ENCODE results near the gene GREB1. TPM values are rescaled to one million over a fixed set of nuclear protein-coding genes. Genes with fewer than 3 reads are reported as not detected.

The GREB1 gene
- polyA plus RNA-seq, 1 donor from 2014 or later: 17.2 TPM

DNA sequence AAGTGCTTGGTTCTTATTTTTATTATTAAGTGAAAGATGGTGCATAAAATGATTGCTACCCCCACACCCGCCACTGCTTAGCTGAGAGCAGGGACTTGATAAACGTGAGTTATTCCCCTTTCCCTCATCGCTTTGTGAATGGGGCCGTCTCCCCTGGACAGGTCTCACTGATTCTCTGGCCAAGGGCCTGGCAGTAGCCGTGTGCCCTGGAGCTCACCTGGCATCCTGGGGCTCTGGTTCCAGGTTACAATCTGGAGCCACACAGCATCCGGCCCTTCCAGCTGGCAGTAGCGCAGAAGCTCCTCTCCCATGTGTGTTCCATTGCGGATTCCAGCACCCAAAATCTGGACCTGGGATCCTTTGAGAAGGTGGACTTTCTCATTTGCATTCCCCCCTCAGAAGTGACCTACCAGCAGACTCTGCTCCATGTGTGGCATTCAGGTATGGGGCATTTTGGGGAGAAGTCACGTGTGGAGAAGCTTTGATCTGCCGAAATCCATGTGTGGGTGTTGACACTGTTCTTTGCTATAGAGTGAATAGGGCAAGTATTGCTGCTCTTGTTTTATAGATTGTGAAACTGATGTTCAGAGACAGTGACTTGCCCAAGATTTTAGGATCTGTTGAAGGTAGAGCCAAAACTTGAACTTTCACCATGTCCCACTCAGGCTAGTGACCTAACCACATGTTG, 63.8 kb downstream of the GREB1 start:
- H3K27ac ChIP-seq (ENCODE audit: low read length): no peak overlapping the region
- H3K79me2 ChIP-seq (replicated peaks; ENCODE audit: insufficient read depth, low read length): no peaks in the 10 kb centered on the region
- H3K4me2 ChIP-seq (ENCODE audit: low read length): no peak overlapping the region
- no peaks in the 10 kb centered on the region for H4K20me1 ChIP-seq (ENCODE audit: insufficient read depth)
- no peaks in the 10 kb centered on the region for H3K9me2 ChIP-seq (ENCODE audit: insufficient read depth, low read length)
- no peak overlapping the region for H3K4me3 ChIP-seq (ENCODE audit: low read length)
- no peaks in the 10 kb centered on the region for H3K36me3 ChIP-seq (ENCODE audit: insufficient read depth, low read length)
- no peak overlapping the region for H2AFZ ChIP-seq (ENCODE audit: low read depth, low read length)
- TF ChIP-seq SMC3 (conservative IDR thresholded peaks at IDR 0.05; ENCODE audit: poor library complexity): no peak
- TF ChIP-seq EP300 (conservative IDR thresholded peaks at IDR 0.05; ENCODE audit: poor library complexity, severe bottlenecking): no peak
- TF ChIP-seq, protein P1, sequence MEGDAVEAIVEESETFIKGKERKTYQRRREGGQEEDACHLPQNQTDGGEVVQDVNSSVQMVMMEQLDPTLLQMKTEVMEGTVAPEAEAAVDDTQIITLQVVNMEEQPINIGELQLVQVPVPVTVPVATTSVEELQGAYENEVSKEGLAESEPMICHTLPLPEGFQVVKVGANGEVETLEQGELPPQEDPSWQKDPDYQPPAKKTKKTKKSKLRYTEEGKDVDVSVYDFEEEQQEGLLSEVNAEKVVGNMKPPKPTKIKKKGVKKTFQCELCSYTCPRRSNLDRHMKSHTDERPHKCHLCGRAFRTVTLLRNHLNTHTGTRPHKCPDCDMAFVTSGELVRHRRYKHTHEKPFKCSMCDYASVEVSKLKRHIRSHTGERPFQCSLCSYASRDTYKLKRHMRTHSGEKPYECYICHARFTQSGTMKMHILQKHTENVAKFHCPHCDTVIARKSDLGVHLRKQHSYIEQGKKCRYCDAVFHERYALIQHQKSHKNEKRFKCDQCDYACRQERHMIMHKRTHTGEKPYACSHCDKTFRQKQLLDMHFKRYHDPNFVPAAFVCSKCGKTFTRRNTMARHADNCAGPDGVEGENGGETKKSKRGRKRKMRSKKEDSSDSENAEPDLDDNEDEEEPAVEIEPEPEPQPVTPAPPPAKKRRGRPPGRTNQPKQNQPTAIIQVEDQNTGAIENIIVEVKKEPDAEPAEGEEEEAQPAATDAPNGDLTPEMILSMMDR (IDR thresholded peaks at IDR 0.05; ENCODE audit: poor library complexity, severe bottlenecking): no peak
- no peak for TF ChIP-seq EZH2 (IDR thresholded peaks at IDR 0.05; ENCODE audit: borderline replicate concordance, insufficient read depth, low read length, poor library complexity, severe bottlenecking)
- TF ChIP-seq TAF1 (IDR thresholded peaks at IDR 0.05; ENCODE audit: low read depth): no peak
- no peak for TF ChIP-seq POLR2AphosphoS5 (IDR thresholded peaks at IDR 0.05)
- no peak for TF ChIP-seq RAD21 (conservative IDR thresholded peaks at IDR 0.05)
- TF ChIP-seq, protein P2, sequence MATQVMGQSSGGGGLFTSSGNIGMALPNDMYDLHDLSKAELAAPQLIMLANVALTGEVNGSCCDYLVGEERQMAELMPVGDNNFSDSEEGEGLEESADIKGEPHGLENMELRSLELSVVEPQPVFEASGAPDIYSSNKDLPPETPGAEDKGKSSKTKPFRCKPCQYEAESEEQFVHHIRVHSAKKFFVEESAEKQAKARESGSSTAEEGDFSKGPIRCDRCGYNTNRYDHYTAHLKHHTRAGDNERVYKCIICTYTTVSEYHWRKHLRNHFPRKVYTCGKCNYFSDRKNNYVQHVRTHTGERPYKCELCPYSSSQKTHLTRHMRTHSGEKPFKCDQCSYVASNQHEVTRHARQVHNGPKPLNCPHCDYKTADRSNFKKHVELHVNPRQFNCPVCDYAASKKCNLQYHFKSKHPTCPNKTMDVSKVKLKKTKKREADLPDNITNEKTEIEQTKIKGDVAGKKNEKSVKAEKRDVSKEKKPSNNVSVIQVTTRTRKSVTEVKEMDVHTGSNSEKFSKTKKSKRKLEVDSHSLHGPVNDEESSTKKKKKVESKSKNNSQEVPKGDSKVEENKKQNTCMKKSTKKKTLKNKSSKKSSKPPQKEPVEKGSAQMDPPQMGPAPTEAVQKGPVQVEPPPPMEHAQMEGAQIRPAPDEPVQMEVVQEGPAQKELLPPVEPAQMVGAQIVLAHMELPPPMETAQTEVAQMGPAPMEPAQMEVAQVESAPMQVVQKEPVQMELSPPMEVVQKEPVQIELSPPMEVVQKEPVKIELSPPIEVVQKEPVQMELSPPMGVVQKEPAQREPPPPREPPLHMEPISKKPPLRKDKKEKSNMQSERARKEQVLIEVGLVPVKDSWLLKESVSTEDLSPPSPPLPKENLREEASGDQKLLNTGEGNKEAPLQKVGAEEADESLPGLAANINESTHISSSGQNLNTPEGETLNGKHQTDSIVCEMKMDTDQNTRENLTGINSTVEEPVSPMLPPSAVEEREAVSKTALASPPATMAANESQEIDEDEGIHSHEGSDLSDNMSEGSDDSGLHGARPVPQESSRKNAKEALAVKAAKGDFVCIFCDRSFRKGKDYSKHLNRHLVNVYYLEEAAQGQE (IDR thresholded peaks at IDR 0.05; ENCODE audit: borderline replicate concordance): no peak
- TF ChIP-seq MXI1 (conservative IDR thresholded peaks at IDR 0.05; ENCODE audit: poor library complexity, severe bottlenecking): no peak
- H3K9ac ChIP-seq (ENCODE audit: low read length): no peak overlapping the region
- H3K9me3 ChIP-seq (ENCODE audit: low read length): no peaks in the 10 kb centered on the region
- H3K27me3 ChIP-seq (ENCODE audit: insufficient read depth, low read depth, low read length): no peaks in the 10 kb centered on the region
- H3F3A ChIP-seq (ENCODE audit: insufficient read depth, low read length, poor library complexity, severe bottlenecking): no peaks in the 10 kb centered on the region

DNA sequence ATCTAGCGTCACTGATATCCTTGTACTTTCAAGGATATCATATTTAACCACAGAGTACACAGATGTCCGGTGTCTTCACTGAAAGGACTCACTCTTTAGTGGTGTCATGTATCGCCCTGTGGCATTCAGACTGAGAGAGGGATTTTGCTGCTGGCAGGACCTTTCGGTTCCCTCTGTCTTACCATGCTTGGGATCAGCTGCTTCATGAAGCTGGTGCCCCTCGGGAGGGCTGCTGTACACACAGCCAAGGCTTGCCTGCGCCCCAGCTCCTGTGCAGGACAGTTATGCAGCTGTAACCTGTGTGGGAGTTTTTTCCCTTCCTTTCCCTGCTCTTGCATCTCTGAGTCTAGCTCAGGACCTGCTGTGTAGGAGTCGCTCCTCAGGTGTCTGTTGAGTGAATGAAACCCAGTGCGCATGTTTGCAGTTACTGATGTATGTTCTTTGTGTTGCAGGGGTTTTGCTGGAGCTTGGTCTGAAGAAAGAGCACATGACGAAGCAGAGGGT, 64.4 kb downstream of the GREB1 start:
- no peaks in the 10 kb centered on the region for H3K9me2 ChIP-seq (ENCODE audit: insufficient read depth, low read length)
- H3K36me3 ChIP-seq (ENCODE audit: insufficient read depth, low read length): no peaks in the 10 kb centered on the region
- H3K4me3 ChIP-seq (ENCODE audit: low read length): no peak overlapping the region
- H3K4me2 ChIP-seq (ENCODE audit: low read length): no peak overlapping the region
- no peak overlapping the region for H3K9ac ChIP-seq (ENCODE audit: low read length)
- no peaks in the 10 kb centered on the region for H3K79me2 ChIP-seq (replicated peaks; ENCODE audit: insufficient read depth, low read length)
- no peak overlapping the region for H3K27ac ChIP-seq (ENCODE audit: low read length)
- no peaks in the 10 kb centered on the region for H3K9me3 ChIP-seq (ENCODE audit: low read length)
- TF ChIP-seq EZH2 (IDR thresholded peaks at IDR 0.05; ENCODE audit: borderline replicate concordance, insufficient read depth, low read length, poor library complexity, severe bottlenecking) (no peak), EP300 (conservative IDR thresholded peaks at IDR 0.05; ENCODE audit: poor library complexity, severe bottlenecking) (no peak)
- H3F3A ChIP-seq (ENCODE audit: insufficient read depth, low read length, poor library complexity, severe bottlenecking): no peaks in the 10 kb centered on the region
- no peaks in the 10 kb centered on the region for H4K20me1 ChIP-seq (ENCODE audit: insufficient read depth)
- no peak overlapping the region for H2AFZ ChIP-seq (ENCODE audit: low read depth, low read length)
- H3K27me3 ChIP-seq (ENCODE audit: insufficient read depth, low read depth, low read length): no peaks in the 10 kb centered on the region

All from neural cell (in vitro differentiated cells).